Brain microvascular endothelial cell (primary cell): ENCODE data around the gene RNF166.

Source experiments
- DNase-seq: peaks from one replicate; pipeline ENCODE4 v3.0.0-alpha.2; 2020
- H3K27ac ChIP-seq: fragments of 250-450 bp; sonication (Bioruptor Pico); 2 replicates; pipeline ENCODE4 v1.5.1; 2020; ENCODE audit warnings: mild to moderate bottlenecking, moderate library complexity
- H3K27me3 ChIP-seq: fragments of 250-450 bp; sonication (Bioruptor Pico); replicated peaks from 2 replicates; pipeline ENCODE4 v1.5.1; 2020; ENCODE audit warnings: mild to moderate bottlenecking
- H3K36me3 ChIP-seq: fragments of 250-450 bp; sonication (Bioruptor Pico); replicated peaks from 2 replicates; pipeline ENCODE4 v1.5.1; 2020; ENCODE audit warnings: mild to moderate bottlenecking
- H3K4me3 ChIP-seq: 2 replicates; pipeline ENCODE4 v1.5.1; 2011; ENCODE audit warnings: low read depth, mild to moderate bottlenecking, control low read depth, low read length, moderate library complexity
- in situ Hi-C: cut with HindIII; loops from 2 replicates; pipeline ENCODE4 v1.10.0; 2017; ENCODE audit warnings: low sequenced_read_pairs, low pct_ligation_motif_present
- TF ChIP-seq, protein P1 (sequence below): IDR thresholded peaks from 2 replicates; pipeline ENCODE4 v1.5.1; 2011; ENCODE audit warnings: low read depth, mild to moderate bottlenecking, moderate library complexity, low read length, control low read depth, inconsistent platforms; ENCODE audit errors: missing control alignments

RNF166 gene

DNA sequence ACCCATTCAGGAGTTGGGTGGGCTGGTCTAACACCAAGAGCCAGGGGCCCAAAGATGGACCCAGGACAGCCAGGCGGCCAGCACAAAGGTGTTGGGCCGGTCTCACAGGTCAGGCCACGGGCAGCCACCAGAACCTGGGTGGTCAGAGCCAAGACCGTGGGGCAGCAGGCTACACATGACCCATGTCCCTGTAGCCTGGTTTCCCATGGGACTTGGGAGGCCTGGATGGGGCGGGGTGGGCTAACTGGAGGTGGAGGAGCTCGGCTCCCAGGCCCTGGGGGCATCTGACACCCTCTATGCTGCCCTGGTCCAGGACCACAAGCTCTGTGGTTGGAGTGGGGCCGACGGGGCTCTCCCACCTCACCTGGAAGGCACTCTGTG is 17.3 kb upstream of the RNF166 start:
- H3K27ac ChIP-seq = no peak overlapping the region
- H3K36me3 ChIP-seq = peaks cover 90% of the 10 kb centered on the region
- H3K4me3 ChIP-seq = no peak overlapping the region
- no peak for DNase-seq
- in situ Hi-C loops = no loop called here
- TF ChIP-seq, protein P1, sequence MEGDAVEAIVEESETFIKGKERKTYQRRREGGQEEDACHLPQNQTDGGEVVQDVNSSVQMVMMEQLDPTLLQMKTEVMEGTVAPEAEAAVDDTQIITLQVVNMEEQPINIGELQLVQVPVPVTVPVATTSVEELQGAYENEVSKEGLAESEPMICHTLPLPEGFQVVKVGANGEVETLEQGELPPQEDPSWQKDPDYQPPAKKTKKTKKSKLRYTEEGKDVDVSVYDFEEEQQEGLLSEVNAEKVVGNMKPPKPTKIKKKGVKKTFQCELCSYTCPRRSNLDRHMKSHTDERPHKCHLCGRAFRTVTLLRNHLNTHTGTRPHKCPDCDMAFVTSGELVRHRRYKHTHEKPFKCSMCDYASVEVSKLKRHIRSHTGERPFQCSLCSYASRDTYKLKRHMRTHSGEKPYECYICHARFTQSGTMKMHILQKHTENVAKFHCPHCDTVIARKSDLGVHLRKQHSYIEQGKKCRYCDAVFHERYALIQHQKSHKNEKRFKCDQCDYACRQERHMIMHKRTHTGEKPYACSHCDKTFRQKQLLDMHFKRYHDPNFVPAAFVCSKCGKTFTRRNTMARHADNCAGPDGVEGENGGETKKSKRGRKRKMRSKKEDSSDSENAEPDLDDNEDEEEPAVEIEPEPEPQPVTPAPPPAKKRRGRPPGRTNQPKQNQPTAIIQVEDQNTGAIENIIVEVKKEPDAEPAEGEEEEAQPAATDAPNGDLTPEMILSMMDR = no peak
- no peaks in the 10 kb centered on the region for H3K27me3 ChIP-seq

GRCh38 chr16:88722784-88723506 is 16.7 kb upstream of the RNF166 start:
- H3K36me3 ChIP-seq = peaks cover 94% of the 10 kb centered on the region
- H3K27ac ChIP-seq = no peak overlapping the region
- no peak overlapping the region for H3K4me3 ChIP-seq
- TF ChIP-seq, protein P1 = no peak
- H3K27me3 ChIP-seq = no peaks in the 10 kb centered on the region
- in situ Hi-C loops = no loop called here
- DNase-seq = no peak

GRCh38 chr16:88721815-88722755 is 15.9 kb upstream of the RNF166 start:
- no peak overlapping the region for H3K4me3 ChIP-seq
- DNase-seq = no peak
- TF ChIP-seq, protein P1 = no peak
- no peak overlapping the region for H3K27ac ChIP-seq
- H3K36me3 ChIP-seq = peaks cover 92% of the 10 kb centered on the region
- in situ Hi-C loops = no loop called here
- no peaks in the 10 kb centered on the region for H3K27me3 ChIP-seq

DNA sequence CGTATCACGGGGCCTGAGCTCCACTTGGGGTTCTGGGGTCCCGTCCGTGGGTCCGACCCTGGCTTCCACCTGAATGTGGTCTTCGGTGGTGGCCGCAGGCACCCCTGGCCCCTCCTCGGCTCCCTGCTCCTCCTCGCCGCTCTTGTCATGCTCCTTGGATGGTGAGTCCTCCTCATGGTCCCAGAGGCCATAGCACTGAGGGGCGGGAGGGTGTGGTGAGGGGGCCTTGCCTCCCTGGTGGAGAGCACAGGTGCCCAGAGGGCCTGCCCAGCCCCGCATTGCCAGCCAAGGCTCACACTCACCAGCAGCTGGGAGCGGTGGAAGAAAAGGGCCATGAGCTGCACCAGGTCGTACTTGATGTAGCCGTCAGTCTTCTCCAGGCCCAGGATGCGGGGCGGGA is 15.0 kb upstream of the RNF166 start:
- in situ Hi-C loops = no loop called here
- no peak overlapping the region for H3K4me3 ChIP-seq
- peaks cover 93% of the 10 kb centered on the region for H3K36me3 ChIP-seq
- DNase-seq = no peak
- H3K27ac ChIP-seq = no peak overlapping the region
- TF ChIP-seq, protein P1 = no peak
- H3K27me3 ChIP-seq = no peaks in the 10 kb centered on the region

- no peaks in the 10 kb centered on the region for H3K27me3 ChIP-seq
- in situ Hi-C loops = no loop called here
- TF ChIP-seq, protein P1 = no peak
- no peak overlapping the region for H3K27ac ChIP-seq
- H3K36me3 ChIP-seq = peaks cover 93% of the 10 kb centered on the region
- no peak overlapping the region for H3K4me3 ChIP-seq
- DNase-seq = no peak
These were observed 14.3 kb upstream of the RNF166 start for GRCh38 chr16:88720396-88720970.
